ENCODE measurements around the gene ISYNA1.
A peak's percentile ranks its signal among the peaks of the same experiment; 100 is the strongest.
"Not testable (repeated sequence)": the region's sequence is repeated elsewhere in the genome, so short reads cannot be mapped to it uniquely, and the experiment has no call there.

ISYNA1 gene

GRCh38 chr19:18418029-18418482, 19.9 kb downstream of the ISYNA1 start:
- no peak for DNase-seq

- peak; percentile 71 for DNase-seq
Observed at GRCh38 chr19:18417250-18418028, 20.5 kb downstream of the ISYNA1 start.

- peak; percentile 81 for DNase-seq
Observed at GRCh38 chr19:18416778-18417249, 21.1 kb downstream of the ISYNA1 start.

GRCh38 chr19:18415178-18415867, 22.6 kb downstream of the ISYNA1 start:
- DNase-seq: no peak

- DNase-seq: no peak
Observed at GRCh38 chr19:18414504-18415177, 23.3 kb downstream of the ISYNA1 start.

- no peak for DNase-seq
Observed at GRCh38 chr19:18412610-18413239, 25.2 kb downstream of the ISYNA1 start.

- no peak for DNase-seq
Observed at GRCh38 chr19:18408053-18408476, 29.9 kb downstream of the ISYNA1 start.

GRCh38 chr19:18406749-18407148, 31.2 kb downstream of the ISYNA1 start:
- DNase-seq: no peak

- DNase-seq: not testable (repeated sequence)
Observed at GRCh38 chr19:18405754-18406153, 32.2 kb downstream of the ISYNA1 start.

GRCh38 chr19:18402455-18403248, 35.3 kb downstream of the ISYNA1 start:
- DNase-seq: not testable (repeated sequence)

- DNase-seq: no peak
Observed at GRCh38 chr19:18401580-18402112, 36.3 kb downstream of the ISYNA1 start.

- no peak for DNase-seq
Observed at GRCh38 chr19:18399008-18399407, 38.9 kb downstream of the ISYNA1 start.

- DNase-seq: no peak
Observed at GRCh38 chr19:18397242-18398202, 40.4 kb downstream of the ISYNA1 start, which contains the start of gene LRRC25. Gene LRRC25, minus strand, starts transcription at chr19:18397622. Its CDS starts 659 bp downstream, at chr19:18396963.

GRCh38 chr19:18396471-18397241, 41.3 kb downstream of the ISYNA1 start:
- DNase-seq: no peak

- no peak for DNase-seq
Observed at GRCh38 chr19:18393836-18394235, 44.1 kb downstream of the ISYNA1 start.

GRCh38 chr19:18392926-18393325, 45.0 kb downstream of the ISYNA1 start:
- DNase-seq: no peak

- no peak for DNase-seq
Observed at GRCh38 chr19:18392417-18392816, 45.5 kb downstream of the ISYNA1 start.

GRCh38 chr19:18391509-18392075, 46.3 kb downstream of the ISYNA1 start:
- DNase-seq: no peak

All from activated CD4-positive, alpha-beta T cell treated with anti-CD3 and anti-CD28 coated beads, Interleukin-2, Interleukin-6, amounts not matched to agents 100 ng/mL and 50 ng/mL, durations not matched to agents 16 hours and 8 hours (primary cell).